ELR (cell line): ENCODE results near the gene RETN.

Experiments used
- DNase-seq: peaks from one replicate; pipeline ENCODE4 v3.0.0-alpha.2; 2015; ENCODE audit warnings: low read depth

Gene RETN

GRCh38 chr19:7637374-7638256, 31.2 kb upstream of the RETN start:
- no peak for DNase-seq

- no peak for DNase-seq
Measured at GRCh38 chr19:7638802-7639465, 29.9 kb upstream of the RETN start.

GRCh38 chr19:7639863-7640348, 28.9 kb upstream of the RETN start:
- DNase-seq, result no peak

DNA sequence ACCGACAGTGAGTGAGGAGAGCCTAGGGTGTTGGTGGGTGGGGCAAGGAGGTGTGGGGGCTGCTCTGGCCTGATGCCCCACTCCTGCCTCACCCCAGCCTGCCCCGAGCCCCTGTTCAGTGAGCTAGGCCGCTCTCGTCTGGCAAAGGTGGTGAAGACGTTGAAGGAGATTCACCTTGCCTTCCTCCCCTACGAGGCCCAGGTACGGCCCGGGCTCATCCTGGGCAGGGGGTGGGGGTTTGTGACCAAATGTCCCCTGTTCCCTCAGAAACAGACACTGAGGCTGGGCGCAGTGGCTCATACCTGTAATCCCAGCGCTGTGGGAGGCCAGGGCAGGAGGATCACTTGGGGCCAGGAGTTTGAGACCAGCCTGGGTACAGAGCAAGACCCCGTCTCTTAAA, 28.0 kb upstream of the RETN start:
- no peak for DNase-seq

GRCh38 chr19:7641290-7642276, 27.3 kb upstream of the RETN start:
- no peak for DNase-seq

GRCh38 chr19:7642295-7643030, 26.4 kb upstream of the RETN start:
- DNase-seq, result no peak

- no peak for DNase-seq
Measured at GRCh38 chr19:7643031-7643415, 25.8 kb upstream of the RETN start.

DNA sequence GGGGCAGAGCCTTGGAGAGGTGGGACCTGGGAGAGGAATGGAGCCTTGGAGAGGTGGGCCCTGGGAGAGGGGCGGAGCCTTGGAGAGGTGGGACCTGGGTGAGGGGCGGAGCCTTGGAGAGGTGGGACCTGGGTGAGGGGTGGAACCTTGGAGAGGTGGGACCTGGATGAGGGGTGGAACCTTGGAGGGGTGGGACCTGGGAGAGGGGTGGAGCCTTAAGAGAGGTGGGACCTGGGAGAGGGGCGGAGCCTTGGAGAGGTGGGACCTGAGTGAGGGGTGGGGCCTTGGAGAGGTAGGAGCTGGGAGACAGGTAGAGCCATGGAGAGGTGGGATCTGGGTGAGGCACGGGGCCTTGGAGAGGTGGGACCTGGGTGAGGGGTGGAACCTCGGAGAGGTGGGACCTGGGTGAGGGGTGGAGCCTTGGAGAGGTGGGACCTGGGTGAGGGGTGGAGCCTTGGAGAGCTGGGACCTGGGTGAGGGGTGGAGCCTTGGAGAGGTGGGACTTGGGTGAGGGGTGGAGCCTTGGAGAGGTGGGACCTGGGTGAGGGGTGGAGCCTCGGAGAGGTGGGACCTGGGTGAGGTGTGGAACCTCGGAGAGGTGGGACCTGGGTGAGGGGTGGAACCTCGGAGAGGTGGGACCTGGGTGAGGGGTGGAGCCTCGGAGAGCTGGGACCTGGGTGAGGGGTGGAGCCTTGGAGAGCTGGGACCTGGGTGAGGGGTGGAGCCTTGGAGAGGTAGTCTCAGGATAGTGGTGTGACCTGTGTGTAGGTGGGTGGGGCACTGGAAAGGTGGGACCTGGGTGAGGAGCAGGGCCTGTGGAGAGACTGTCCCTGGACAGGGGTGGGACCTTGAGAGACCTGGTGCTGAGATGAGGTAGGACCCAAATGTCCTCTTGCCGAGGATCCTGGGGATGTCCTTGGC, 25.0 kb upstream of the RETN start:
- peak; percentile 22 for DNase-seq

- DNase-seq, result no peak
Measured at GRCh38 chr19:7644550-7644877, 24.3 kb upstream of the RETN start.

DNA sequence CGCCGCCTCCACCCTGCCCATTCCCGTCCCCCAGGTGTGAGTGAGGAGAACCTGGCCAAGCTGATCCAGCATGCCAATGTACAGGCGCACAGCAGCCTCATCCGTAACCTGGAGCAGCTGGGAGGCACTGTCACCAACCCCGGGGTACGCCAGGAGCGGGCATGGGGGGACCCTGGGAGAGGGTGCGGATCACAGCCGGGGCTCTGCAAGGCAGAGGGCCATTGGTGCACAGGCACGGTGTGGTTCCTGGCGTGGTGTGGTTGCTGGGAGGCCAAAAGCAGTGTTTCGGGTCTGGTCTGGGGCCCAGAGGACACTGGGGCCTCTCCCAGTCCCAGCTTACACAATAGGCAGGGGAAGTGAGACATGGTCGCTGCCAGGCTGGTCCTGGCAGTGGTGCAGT, 23.7 kb upstream of the RETN start:
- DNase-seq, result no peak

DNA sequence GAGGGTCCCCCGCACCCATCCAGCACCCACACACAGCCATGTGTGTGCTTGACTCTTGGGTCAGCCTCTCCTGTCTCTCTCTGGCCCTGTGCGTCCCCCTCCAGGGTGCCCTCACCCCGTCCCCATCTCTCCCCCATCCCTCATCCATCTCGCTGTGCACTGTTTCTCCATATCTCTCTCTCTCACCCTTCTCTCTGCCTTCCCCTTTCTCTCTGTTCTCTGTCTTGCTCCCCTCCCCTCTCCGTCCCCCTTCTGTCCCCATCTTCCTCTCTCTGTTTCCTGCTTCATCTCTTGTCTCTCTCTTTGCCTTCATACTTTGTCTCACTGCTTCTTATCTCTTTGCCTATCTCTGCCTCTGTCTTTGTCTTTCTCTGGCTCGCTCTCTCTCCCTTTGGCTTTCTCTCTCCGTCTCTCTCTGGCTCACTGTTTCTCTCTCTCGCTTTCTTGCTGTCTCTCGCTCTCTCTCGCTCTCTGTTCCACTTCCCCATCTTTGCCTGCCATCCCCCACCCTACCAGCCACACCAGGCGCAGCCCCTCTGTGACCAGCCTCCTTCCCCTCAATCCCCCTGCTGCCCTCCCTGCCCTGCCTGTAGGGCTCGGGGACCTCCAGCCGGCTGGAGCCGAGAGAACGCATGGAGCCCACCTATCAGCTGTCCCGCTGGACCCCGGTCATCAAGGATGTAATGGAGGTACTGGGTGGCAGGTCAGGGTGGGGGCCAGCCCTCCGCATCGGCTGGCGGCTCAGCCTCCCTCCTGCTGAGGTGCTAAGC, 23.0 kb upstream of the RETN start:
- DNase-seq, result no peak

GRCh38 chr19:7646426-7646700, 22.5 kb upstream of the RETN start:
- DNase-seq, result no peak

DNA sequence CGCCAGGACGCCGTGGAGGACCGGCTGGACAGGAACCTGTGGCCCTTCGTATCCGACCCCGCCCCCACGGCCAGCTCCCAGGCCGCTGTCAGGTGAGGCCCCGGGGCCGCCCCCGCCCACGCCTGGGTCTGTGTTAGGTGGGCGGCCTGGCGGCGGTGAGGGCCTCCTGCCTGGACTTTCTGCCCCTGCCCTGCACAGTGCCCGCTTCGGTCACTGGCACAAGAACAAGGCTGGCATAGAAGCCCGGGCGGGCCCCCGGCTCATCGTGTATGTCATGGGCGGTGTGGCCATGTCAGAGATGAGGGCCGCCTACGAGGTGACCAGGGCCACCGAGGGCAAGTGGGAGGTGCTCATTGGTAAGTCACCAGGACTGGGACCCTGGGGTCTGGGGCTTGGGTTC, 21.7 kb upstream of the RETN start:
- DNase-seq, result no peak

- no peak for DNase-seq
Measured at GRCh38 chr19:7648265-7649014, 20.4 kb upstream of the RETN start.

- DNase-seq, result no peak
Measured at GRCh38 chr19:7650148-7650547, 18.7 kb upstream of the RETN start.

GRCh38 chr19:7652061-7652641, 16.7 kb upstream of the RETN start:
- DNase-seq, result peak; percentile 72

DNA sequence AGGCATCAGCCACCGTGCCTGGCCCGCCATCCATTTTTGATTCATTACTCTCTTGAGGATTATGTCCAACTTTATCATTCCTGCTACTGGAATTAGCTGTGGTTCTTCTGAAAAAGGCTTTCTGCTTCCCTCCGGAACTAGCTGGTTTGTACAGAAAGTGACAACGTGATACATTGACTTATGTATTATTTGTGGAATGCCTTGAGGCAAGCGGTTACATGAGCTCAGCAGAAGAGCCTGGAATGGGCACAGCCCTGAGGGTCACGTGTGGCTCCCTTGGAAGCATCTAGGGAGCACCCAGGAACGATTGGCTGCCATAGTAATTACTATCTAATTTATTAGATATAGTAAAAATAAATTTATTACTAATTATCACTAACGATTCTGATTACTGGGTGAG, 14.4 kb upstream of the RETN start:
- peak; percentile 27 for DNase-seq

- DNase-seq, result no peak
Measured at GRCh38 chr19:7655581-7655980, 13.3 kb upstream of the RETN start.
